Anterior cingulate cortex (tissue), 58 donors: ENCODE results near the gene PPP1R13L.
"Not testable (repeated sequence)": the region's sequence is repeated elsewhere in the genome, so short reads cannot be mapped to it uniquely, and the experiment has no call there.

Source experiments
- DNase-seq, 58 donors: peaks; one replicate each; lab custom pipeline; 2025; lab: John Stamatoyannopoulos, UW

The PPP1R13L gene

DNA sequence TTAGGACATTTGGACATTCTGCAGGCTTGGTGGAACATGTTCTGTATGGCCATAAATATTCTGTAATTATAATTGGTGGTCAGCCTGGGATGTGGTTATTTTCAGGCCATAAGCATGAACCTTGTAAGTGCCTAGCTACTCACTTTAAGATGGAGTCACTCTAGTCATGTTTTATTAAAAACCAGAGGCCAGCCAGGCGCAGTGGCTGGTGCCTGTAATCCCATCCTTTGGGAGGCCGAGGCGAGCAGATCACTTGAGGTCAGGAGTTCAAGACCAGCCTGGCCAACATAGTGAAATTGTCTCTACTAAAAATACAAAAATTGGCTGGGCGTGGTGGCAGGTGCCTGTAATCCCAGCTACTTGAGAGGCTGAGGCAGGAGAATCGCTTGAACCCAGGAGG is 2.7 kb upstream of the PPP1R13L start:
- DNase-seq = not testable (repeated sequence)

DNA sequence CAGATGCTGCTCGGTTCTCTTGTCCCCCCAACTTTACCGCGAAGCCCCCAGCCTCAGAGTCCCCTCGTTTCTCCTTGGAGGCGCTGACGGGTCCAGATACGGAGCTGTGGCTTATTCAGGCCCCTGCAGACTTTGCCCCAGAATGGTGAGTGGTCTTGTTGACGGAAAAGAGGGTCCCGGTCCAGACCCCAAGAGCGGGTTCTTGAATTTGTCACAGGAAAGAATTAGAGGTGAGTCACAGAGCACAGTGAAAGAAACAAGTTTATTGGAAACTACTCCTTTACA is 2.2 kb upstream of the PPP1R13L start:
- DNase-seq = no peak

DNA sequence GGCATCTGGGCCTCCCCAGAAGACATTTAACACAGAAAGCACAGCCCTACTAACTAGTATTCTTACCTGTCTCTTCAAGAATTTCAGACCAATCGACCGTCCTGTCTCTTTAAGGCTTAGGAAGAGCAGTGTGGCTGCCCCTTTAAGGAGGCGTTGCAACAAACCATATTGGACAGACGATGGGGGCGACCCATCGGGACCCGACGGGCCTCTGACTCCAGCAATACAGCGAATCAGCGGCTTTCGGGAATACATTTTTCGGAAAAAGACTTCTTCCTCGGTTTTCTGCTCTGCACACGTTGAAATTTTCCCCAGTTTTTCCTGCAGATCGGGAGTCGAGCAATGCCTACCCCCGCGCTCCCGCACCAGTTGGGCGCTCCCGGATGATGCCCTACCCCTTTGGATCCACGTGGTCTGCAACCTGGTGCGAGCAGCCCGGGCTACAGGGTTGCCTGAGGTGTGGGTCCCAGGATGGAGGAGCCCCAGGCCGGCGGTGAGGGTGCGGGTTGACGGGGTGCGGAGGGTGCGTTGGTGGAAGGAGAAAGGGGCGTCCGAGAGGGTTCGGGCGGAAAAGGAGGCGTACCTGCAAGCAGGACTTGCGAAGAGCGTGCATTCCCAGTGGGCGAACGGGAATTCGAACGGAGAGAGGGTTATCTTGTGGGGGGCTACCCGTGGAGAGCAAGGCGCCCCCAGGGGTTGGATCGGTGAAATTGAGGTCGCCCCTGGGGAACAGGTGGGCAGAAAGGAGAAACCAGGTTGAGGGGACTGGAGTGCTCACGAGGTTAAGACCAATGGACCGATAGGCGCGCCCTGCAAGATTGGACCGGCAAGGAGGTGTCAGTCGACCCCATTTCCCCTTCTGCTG is 1.6 kb upstream of the PPP1R13L start, which contains the start of gene POLR1G:
TSS of gene POLR1G (plus strand) at position 419 of the 865 bp plus-strand sequence. CDS start at position 472, 53 bp downstream.
- DNase-seq = peak in 57 of 58 donors; percentile 56 to 98 (median 84)

- DNase-seq = peak; percentile 13 to 90 (median 78)
Measured at GRCh38 chr19:45405435-45406225, 761 bp upstream of the PPP1R13L start.

DNA sequence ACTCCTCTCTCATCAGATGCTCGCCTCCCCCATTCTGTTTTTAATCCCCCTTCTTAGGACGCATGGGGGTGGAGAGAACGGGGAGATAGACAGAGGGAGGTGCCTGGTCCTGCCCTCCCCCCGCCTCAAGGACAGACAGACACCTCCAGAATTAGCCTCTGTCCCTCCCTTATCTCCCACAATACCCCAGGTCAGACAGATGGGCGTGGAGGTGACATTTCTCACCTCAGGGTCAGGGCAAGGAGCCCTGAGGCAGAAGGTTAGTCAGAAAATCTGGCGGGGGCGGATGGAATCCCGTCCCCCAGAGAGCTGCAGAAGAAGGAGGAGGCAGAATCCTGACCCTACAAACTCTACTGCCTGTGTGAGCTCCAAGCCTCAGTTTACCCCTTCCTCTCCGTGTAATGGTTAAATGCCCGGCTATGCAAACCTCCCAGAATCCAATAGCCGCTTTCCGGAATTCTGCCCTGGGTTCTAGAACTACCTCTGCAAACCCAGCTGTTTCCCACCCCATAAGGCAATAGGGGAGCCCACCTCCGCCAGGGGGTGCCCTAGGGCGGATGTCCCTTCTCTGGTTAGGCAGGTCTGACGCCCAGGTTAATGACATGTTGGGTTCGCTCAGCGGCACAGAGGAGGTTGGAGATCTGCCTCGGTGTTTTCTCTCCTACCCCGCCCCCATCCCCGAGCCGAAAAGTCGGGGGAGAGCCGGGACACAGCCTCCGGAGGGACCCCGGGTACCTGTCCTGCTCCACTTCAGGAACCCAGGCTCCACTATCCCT is 900 bp downstream of the PPP1R13L start:
- DNase-seq = no peak

DNA sequence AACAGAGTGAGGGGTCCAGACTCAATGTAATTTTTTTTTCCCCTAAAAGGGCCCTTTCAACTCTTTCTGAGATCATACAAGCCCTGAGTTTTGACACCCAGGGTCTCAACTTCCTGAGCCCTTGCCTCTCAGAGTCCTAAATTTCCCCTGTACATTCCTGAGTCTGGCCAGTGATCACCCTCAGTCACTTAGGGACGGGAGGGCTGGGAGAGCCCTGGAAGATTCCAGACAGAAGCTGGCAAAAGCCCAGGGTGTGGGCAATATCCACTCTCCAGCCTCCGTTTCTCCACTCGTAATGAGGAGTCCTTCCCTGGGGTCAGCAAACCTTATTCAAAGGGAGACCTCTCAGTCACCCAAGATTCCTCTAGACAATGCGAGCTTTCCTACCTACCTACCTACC is 1.6 kb downstream of the PPP1R13L start:
- DNase-seq = no peak

GRCh38 chr19:45402298-45403061 is 2.4 kb downstream of the PPP1R13L start:
- no peak for DNase-seq

GRCh38 chr19:45401815-45402214 is 3.1 kb downstream of the PPP1R13L start:
- DNase-seq = no peak

GRCh38 chr19:45400192-45400591 is 4.7 kb downstream of the PPP1R13L start:
- DNase-seq = no peak

- DNase-seq = no peak
Measured at GRCh38 chr19:45395821-45396617, 8.8 kb downstream of the PPP1R13L start.

DNA sequence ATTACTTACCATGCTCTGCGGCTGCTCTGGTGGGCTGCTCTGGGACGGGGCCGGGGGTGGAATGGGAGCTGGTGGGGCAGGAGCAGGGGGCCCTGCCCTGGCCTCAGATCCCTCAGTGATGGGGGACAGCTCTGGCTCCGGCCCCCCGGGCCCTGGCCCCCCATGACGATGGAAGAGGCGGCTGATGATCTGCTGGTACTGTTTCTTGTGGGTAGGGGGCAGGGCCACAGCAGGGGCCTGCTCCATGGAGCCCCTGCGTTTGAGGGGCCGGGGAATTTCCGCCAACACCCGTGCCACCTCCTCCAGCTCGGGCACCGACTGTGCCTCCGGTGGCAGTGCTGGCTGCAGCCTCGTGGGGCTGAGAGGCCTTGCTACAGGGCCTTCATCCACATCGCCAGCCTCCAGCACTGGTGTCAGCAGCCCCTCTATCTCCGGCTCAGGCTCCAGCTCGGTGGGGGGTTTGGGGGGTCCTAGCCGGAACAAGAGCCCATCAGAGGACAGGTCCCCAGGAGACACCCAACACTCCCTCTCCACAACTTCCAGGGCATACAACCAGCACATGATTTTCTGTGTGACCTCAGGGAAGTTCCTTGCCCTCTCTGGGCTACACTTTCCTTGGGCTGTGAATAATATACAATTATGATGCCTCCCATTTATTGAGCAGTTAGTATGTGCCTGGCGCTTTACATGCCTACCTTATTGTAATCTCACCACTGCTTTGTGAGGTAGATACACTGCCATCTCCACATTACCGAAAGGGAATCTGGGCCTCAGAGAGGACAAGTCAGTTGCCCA is 12.8 kb downstream of the PPP1R13L start:
- DNase-seq = no peak

DNA sequence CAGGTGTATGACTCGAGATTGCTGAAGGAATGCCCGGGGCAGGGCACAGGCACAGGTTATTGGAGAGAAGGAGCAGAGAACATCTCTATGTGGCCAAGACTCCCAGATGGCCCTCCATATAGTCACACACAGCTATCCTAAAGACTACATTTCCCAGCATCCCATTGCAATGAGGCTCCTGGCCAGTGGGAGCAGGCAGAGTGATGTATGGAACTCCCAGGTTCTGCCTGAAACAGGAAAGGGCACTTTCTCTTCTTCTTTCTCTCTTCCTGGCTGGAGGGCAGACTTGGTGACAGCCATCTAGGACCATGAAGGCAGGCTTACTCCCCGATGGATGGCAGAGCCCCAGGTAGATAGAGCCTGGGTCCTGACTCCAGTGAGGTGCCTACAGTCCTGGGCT is 13.5 kb downstream of the PPP1R13L start:
- DNase-seq = no peak

DNA sequence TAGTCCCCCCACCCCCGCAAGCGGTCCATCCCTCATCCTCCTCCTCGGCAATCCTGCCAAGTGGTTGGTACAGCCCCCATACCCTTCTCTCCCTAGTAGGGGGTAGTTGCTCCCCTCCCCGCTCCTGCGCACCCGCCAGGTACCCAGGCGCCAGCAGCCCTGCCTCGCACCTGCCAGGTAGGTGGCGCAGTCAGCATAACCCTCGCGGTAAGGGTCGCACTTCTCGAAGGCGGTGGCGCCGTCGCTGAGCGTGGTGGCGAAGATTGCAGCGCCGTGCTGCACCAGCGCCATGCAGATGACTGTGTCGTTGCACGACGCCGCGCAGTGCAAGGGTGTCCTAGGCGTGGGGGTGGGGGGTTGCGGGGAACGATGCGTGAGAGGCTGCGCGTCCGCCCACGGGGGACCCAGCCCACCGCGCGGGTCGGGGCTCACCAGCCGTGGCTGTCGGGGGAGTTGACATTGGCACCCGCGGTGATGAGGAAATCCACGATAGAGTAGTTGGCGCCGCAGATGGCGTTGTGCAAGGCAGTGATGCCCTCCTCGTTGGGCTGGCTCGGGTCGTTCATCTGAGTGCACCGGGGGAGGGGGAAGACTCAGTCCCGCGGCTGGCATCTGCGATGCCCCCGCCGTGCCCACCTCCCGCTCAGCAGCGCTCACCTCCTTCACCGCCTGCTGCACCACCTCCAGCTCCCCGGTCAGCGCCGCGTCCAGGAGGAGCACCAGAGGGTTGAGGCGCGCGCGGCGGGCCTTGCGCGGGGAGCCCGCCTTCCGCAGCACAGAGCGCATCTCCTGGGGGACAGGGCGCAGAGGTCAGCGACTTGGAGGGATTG is 19.3 kb downstream of the PPP1R13L start:
- no peak for DNase-seq

DNA sequence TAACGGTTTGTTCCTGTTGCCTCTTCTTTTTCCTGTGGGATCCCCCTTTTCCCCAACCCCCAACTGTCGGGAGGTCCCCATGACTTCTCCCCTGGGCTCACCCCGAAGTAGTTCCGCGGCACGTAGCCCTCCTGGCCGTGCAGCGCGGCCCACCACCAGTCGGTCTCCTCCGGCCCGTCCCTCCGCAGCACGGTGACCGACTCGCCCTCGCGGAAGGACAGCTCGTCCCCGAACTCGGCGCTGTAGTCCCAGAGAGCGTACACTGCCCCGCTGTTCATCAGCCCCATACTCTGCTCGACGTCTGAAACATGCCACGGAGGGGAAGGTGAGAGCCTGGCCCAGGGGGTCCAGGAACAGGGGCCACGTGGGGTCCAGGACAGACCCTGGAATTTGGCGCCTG is 22.4 kb downstream of the PPP1R13L start:
- DNase-seq = no peak

DNA sequence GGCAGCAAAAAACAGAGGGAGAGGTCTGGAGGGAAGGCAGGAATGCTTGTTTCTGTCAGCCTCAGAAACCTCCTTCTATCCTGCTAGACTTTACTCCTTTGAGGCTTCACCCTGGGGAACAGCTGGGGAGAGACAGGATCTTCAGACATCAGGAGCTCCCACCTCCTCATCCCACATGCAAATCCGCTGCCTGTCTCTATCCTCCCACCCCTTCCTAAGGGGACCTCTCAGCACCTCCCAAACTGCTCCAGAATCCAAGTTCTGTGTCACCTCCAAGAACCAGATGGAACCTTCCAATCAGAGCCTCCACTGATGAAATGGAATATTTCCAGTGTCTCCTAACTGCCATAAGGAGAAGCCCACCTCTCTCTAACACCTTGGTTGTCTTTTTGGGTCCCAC is 24.8 kb downstream of the PPP1R13L start:
- DNase-seq = no peak

DNA sequence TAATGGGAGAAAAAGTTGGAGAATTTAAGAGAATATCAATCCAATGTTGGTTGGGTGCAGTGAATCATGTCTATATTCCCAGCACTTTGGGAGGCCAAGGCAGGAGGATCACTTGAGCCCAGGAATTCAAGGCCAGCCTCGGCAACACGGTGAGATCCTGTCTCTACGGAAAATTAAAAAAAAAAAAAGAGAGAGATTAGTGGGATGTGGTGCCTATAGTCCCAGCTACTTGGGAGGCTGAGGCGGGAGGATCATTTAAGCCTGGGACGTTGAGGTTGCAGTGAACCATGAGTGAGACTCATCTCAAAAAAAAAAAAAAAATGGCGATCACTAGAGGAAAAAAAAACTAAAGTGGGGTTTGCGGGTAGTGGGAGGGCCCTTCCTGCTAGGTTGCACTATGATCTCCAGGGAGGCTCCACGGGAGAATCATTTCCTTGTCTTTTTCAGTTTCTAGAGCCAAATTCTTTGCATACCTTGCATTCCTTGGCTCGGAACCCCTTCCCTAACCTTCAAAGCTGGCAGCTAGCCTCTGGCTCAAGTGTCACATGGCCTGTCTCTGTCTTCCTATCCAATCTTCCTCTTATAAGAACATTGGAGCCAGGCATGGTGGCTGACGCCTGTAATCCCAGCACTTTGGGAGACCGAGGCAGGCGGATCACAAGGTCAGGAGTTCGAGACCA is 28.7 kb downstream of the PPP1R13L start:
- no peak for DNase-seq
